Prostate gland (tissue), 2 donors: ENCODE results near the gene PAM16. TPM values are rescaled to one million over a fixed set of nuclear protein-coding genes. Genes with fewer than 3 reads are reported as not detected.
"Not testable (repeated sequence)": the region's sequence is repeated elsewhere in the genome, so short reads cannot be mapped to it uniquely, and the experiment has no call there.

Experiments
- DNase-seq: peaks from one replicate; pipeline ENCODE4 v3.0.0-alpha.2; 2019; ENCODE audit warnings: low spot score
- H3K27ac ChIP-seq, 2 donors: fragments of 200-600 bp; sonication (generic); 2 replicates each; pipeline ENCODE4 v1.5.1; 2017 to 2019
- H3K27me3 ChIP-seq: fragments of 200-600 bp; sonication (generic); replicated peaks from 2 replicates; pipeline ENCODE4 v1.5.1; 2019; ENCODE audit not compliant: insufficient read depth
- H3K36me3 ChIP-seq, 2 donors: fragments of 200-600 bp; sonication (generic); 1 replicate in 1 of 2; 2 replicates in 1 of 2; pipeline versions ENCODE4 v1.5.1 to v1.8.1; 2017 to 2019
- H3K4me1 ChIP-seq: fragments of 200-600 bp; sonication (generic); replicated peaks from 2 replicates; pipeline ENCODE4 v1.5.1; 2019
- H3K4me3 ChIP-seq, 2 donors: fragments of 200-600 bp; sonication (generic); 2 replicates each; pipeline ENCODE4 v1.5.1; 2017 to 2019
- H3K9me3 ChIP-seq: fragments of 200-600 bp; sonication (generic); 2 replicates; pipeline ENCODE4 v1.5.1; 2017
- CTCF ChIP-seq, 4 experiments: fragments of 200-600 bp in 2 of 4; fragments of 450-650 bp in 2 of 4; sonication (generic) in 2 of 4; IDR thresholded peaks; 1 replicate in 3 of 4; 2 replicates in 1 of 4; pipeline ENCODE4 v1.5.1; 2016 to 2019; ENCODE audit warnings: antibody characterized with exemption in 4 of 4, mild to moderate bottlenecking in 2 of 4, moderate library complexity in 2 of 4
- POLR2A ChIP-seq: fragments of 450-650 bp; IDR thresholded peaks from one replicate; pipeline ENCODE4 v1.6.1; 2016; ENCODE audit warnings: antibody characterized with exemption, mild to moderate bottlenecking
- POLR2AphosphoS5 ChIP-seq: sonication (generic); formaldehyde crosslinking; IDR thresholded peaks from one replicate; pipeline ENCODE4 v1.6.1; 2017; ENCODE audit warnings: antibody characterized with exemption
- WGBS: methylation state at CpG from one replicate; pipeline ENCODE4 v1.1.5; 2018; 5-methylcytosine and 5-hydroxymethylcytosine counted together
- intact Hi-C: fragments of 100-400 bp; cut with DNase I; formaldehyde crosslinking; loops from one replicate; pipeline ENCODE4 v1.14.2; 2022
- total RNA-seq, 2 donors: library from RNA; depleted of rRNA; stranded (reverse); fragments of >200 nt; gene quantifications; one replicate each; pipeline ENCODE4 v1.1.0, GENCODE V29; 2016

PAM16 gene
- total RNA-seq, 2 donors from 2014 or later: 28.6 to 100 TPM

- TF ChIP-seq CTCF (IDR thresholded peaks at IDR 0.05): no peak
- no peak for TF ChIP-seq POLR2AphosphoS5
- no peak for TF ChIP-seq POLR2A
- intact Hi-C loops: no loop called here
- Histone ChIP-seq H3K27ac (no peak overlapping the region), H3K4me3 (no peak overlapping the region), H3K4me1 (no peaks in the 10 kb centered on the region), H3K36me3 (no peaks in the 10 kb centered on the region), H3K27me3 (no peaks in the 10 kb centered on the region), H3K9me3 (no peaks in the 10 kb centered on the region)
- DNase-seq: no peak
- 84% methylated on average over 12 of the region's 12 CpGs for WGBS
Measured at GRCh38 chr16:4338125-4338582, 13.0 kb downstream of the PAM16 start.

- DNase-seq: no peak
- H3K36me3 ChIP-seq: no peaks in the 10 kb centered on the region
Measured at GRCh38 chr16:4337540-4338088, 13.5 kb downstream of the PAM16 start.

GRCh38 chr16:4336701-4337539, 14.2 kb downstream of the PAM16 start:
- 88% methylated on average over 38 of the region's 41 CpGs for WGBS
- Histone ChIP-seq H3K27me3 (no peaks in the 10 kb centered on the region), H3K4me3 (no peak overlapping the region), H3K36me3 (no peaks in the 10 kb centered on the region), H3K9me3 (no peaks in the 10 kb centered on the region), H3K4me1 (no peaks in the 10 kb centered on the region), H3K27ac (no peak overlapping the region)
- intact Hi-C loops: no loop called here
- no peak for DNase-seq
- TF ChIP-seq CTCF (IDR thresholded peaks at IDR 0.05) (no peak), POLR2AphosphoS5 (no peak), POLR2A (no peak)

More at GRCh38 chr16:4337540-4338088, 13.5 kb downstream of the PAM16 start:
- no peak for TF ChIP-seq CTCF (IDR thresholded peaks at IDR 0.05)
- TF ChIP-seq POLR2A: no peak
- no peak for TF ChIP-seq POLR2AphosphoS5
- H3K4me1 ChIP-seq: no peaks in the 10 kb centered on the region
- WGBS: 82% methylated on average over 12 of the region's 12 CpGs
- H3K9me3 ChIP-seq: no peaks in the 10 kb centered on the region
- H3K4me3 ChIP-seq: no peak overlapping the region
- intact Hi-C loops: no loop called here
- H3K27ac ChIP-seq: no peak overlapping the region
- H3K27me3 ChIP-seq: no peaks in the 10 kb centered on the region

GRCh38 chr16:4334724-4335495, 16.2 kb downstream of the PAM16 start:
- Histone ChIP-seq H3K4me1 (no peaks in the 10 kb centered on the region), H3K4me3 (no peak overlapping the region), H3K27ac (no peak overlapping the region), H3K36me3 (no peaks in the 10 kb centered on the region), H3K27me3 (no peaks in the 10 kb centered on the region), H3K9me3 (no peaks in the 10 kb centered on the region)
- TF ChIP-seq POLR2A: no peak
- no peak for TF ChIP-seq POLR2AphosphoS5
- TF ChIP-seq CTCF (IDR thresholded peaks at IDR 0.05): no peak
- DNase-seq: no peak
- WGBS: 75% methylated on average over 32 of the region's 32 CpGs
- intact Hi-C loops: loop anchor here (5.0 kb wide), 1 partner anchor 353 kb away; no protein-coding TSS in a partner anchor

- not testable (repeated sequence) for H3K27me3 ChIP-seq, DNase-seq, H3K9me3 ChIP-seq, H3K36me3 ChIP-seq, H3K4me1 ChIP-seq, H3K4me3 ChIP-seq, H3K27ac ChIP-seq
- WGBS: 92% methylated on average over 9 of the region's 9 CpGs
- intact Hi-C loops: loop anchor here (5.0 kb wide), 1 partner anchor 351 kb away; no protein-coding TSS in a partner anchor
Measured at GRCh38 chr16:4333714-4334113, 17.4 kb downstream of the PAM16 start.
